Measurements from ENCODE around the gene FRMD1. TPM values are rescaled to one million over a fixed set of nuclear protein-coding genes. Genes with fewer than 3 reads are reported as not detected.

FRMD1 gene
- total and polyA plus RNA-seq, 8 donors: 0.02 to 0.15 TPM; not detected in 6

- ATAC-seq (no peak), FAIRE-seq (no peak), DNase-seq (peak in 1 of 6 donors; percentile 37)
- H3K36me3 ChIP-seq: no peaks in the 10 kb centered on the region
- H3K4me1 ChIP-seq: no peaks in the 10 kb centered on the region
- WGBS, 2 donors: 78 to 80% methylated on average over 5 of the region's 5 CpGs
- intact Hi-C loops (cut with DNase I): loop anchor here in 1 of 3 donors (5.0 kb wide), 2 partner anchors 54 to 209 kb away; no protein-coding TSS in a partner anchor
- H3K27ac ChIP-seq: no peak overlapping the region
- H3K4me3 ChIP-seq: no peak overlapping the region
- TF ChIP-seq CTCF (IDR thresholded peaks at IDR 0.05): no peak
- H3K27me3 ChIP-seq: no peaks in the 10 kb centered on the region
- H3K9me3 ChIP-seq: no peaks in the 10 kb centered on the region
Observed at GRCh38 chr6:168115748-168116437, 36.9 kb upstream of the FRMD1 start.

DNA sequence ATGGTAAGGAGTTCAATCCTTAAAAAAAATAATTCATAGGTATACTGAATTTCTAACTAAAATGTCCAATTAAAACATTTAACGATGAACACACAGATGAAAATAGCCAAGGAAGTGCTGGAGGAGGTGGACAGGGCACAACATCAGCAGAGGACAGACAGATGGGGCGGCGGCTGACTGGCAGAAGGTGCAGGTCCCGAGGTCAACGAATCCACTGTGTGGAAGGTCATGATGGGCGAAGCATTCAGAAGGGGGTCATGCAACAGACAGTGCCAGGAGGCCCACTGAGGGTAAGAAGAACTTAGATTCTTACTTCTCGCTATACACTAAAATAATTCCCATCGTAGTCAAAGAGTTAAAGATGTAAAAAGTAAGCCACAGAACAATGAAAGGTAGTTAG lies 34.2 kb upstream of the FRMD1 start:
- Histone ChIP-seq H3K4me1 (no peaks in the 10 kb centered on the region), H3K36me3 (no peaks in the 10 kb centered on the region), H3K27ac (no peak overlapping the region), H3K27me3 (no peaks in the 10 kb centered on the region), H3K9me3 (no peaks in the 10 kb centered on the region), H3K4me3 (no peak overlapping the region)
- intact Hi-C loops (cut with DNase I): no loop called here
- no peak for ATAC-seq
- FAIRE-seq: no peak
- WGBS, 2 donors: 94 to 96% methylated on average over 8 of the region's 8 CpGs
- no peak for TF ChIP-seq CTCF (IDR thresholded peaks at IDR 0.05)
- DNase-seq: peak in 1 of 6 donors; percentile 14

DNA sequence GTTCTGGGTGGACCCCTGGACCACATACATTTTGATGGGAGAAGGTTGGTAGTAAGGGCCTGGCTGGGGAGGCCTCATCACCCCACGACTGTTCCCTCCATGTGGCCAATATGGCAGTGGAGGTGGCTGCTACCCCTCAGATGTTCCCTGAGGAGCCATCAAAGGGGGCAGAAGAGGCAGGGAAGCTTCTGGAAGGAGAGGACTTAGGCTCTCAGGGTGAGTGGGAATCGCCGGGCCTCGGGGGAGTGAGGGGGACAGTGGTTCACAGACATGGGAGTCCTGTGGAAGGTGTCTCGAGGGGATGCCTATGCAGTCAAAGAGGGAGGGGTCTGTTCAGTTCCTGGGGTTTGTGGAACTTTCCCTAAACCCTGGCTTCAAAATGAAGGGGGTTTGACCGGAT lies 32.9 kb upstream of the FRMD1 start:
- TF ChIP-seq CTCF (IDR thresholded peaks at IDR 0.05): no peak
- peak in 2 of 6 donors; percentile 12 to 20 for DNase-seq
- H3K4me3 ChIP-seq: no peak overlapping the region
- H3K27me3 ChIP-seq: no peaks in the 10 kb centered on the region
- peaks cover 0 to 5% (median 5%) of the 10 kb centered on the region in 3 donors for H3K4me1 ChIP-seq
- no peaks in the 10 kb centered on the region for H3K36me3 ChIP-seq
- no peak for FAIRE-seq
- no peak for ATAC-seq
- WGBS, 2 donors: 89 to 93% methylated on average over 6 of the region's 6 CpGs
- intact Hi-C loops (cut with DNase I): no loop called here
- H3K27ac ChIP-seq: no peak overlapping the region
- no peaks in the 10 kb centered on the region for H3K9me3 ChIP-seq

DNA sequence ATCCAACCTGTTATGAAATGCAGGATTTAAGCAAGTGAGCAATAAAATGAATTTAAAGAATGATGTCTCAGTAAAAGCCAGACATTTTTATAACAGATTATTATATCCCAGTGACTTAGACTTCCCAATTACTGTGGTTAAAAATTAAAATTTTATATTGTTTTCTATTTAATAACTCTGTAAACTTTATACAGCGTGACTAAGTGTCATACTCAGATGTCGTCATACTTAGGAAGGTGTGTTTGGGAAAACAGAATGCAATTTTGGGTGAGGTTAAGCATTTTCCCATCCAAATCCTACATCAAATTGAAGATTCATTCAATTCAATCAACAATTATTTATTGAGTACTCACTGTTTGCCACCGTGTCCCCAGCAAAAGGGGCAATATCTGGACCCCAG lies 31.4 kb upstream of the FRMD1 start:
- 74 to 77% methylated on average over 3 of the region's 3 CpGs for WGBS, 2 donors
- no peak for TF ChIP-seq CTCF (IDR thresholded peaks at IDR 0.05)
- DNase-seq: no peak
- Histone ChIP-seq H3K4me3 (no peak overlapping the region), H3K27ac (no peak overlapping the region), H3K4me1 (peaks cover 0 to 5% (median 5%) of the 10 kb centered on the region in 3 donors), H3K9me3 (no peaks in the 10 kb centered on the region), H3K36me3 (no peaks in the 10 kb centered on the region), H3K27me3 (no peaks in the 10 kb centered on the region)
- FAIRE-seq: no peak
- intact Hi-C loops (cut with DNase I): no loop called here
- ATAC-seq: no peak

- no peak for TF ChIP-seq CTCF (IDR thresholded peaks at IDR 0.05)
- intact Hi-C loops (cut with DNase I): no loop called here
- Histone ChIP-seq H3K27me3 (no peaks in the 10 kb centered on the region), H3K27ac (no peak overlapping the region), H3K9me3 (no peaks in the 10 kb centered on the region), H3K4me3 (no peak overlapping the region), H3K4me1 (peaks cover 0 to 5% (median 5%) of the 10 kb centered on the region in 3 donors), H3K36me3 (no peaks in the 10 kb centered on the region)
- DNase-seq (peak in 2 of 6 donors; percentile 29 to 35), ATAC-seq (no peak), FAIRE-seq (no peak)
- 94% methylated on average over 12 of the region's 12 CpGs for WGBS, 2 donors
Observed at GRCh38 chr6:168109171-168109570, 30.2 kb upstream of the FRMD1 start.

Data from pancreas (tissue), 10 donors.